PC-9 (cell line): ENCODE results near the gene FKBP5.

Experiments
- CTCF ChIP-seq: fragments of 200-600 bp; sonication (generic); conservative IDR thresholded peaks from 2 replicates; pipeline ENCODE4 v1.6.1; 2017; ENCODE audit warnings: mixed run types, antibody characterized with exemption, mild to moderate bottlenecking, moderate library complexity
- EZH2 ChIP-seq: fragments of 200-600 bp; sonication (generic); IDR thresholded peaks from 2 replicates; pipeline ENCODE4 v1.8.0; 2017; ENCODE audit warnings: antibody characterized with exemption, low read depth

GRCh38 chr6:35633579-35634089, 55.1 kb downstream of the FKBP5 start:
- no peak for TF ChIP-seq CTCF
- no peak for TF ChIP-seq EZH2
